ENCODE measurements around the gene STARD13.
"Not testable (repeated sequence)": the region's sequence is repeated elsewhere in the genome, so short reads cannot be mapped to it uniquely, and the experiment has no call there.

The STARD13 gene

GRCh38 chr13:33180122-33180804 lies 105.3 kb downstream of the STARD13 start:
- DNase-seq (ENCODE audit: low read depth) = no peak
- no peak overlapping the region for H3K4me3 ChIP-seq (replicated peaks; ENCODE audit: low read depth, low read length)
- TF ChIP-seq, protein P1, sequence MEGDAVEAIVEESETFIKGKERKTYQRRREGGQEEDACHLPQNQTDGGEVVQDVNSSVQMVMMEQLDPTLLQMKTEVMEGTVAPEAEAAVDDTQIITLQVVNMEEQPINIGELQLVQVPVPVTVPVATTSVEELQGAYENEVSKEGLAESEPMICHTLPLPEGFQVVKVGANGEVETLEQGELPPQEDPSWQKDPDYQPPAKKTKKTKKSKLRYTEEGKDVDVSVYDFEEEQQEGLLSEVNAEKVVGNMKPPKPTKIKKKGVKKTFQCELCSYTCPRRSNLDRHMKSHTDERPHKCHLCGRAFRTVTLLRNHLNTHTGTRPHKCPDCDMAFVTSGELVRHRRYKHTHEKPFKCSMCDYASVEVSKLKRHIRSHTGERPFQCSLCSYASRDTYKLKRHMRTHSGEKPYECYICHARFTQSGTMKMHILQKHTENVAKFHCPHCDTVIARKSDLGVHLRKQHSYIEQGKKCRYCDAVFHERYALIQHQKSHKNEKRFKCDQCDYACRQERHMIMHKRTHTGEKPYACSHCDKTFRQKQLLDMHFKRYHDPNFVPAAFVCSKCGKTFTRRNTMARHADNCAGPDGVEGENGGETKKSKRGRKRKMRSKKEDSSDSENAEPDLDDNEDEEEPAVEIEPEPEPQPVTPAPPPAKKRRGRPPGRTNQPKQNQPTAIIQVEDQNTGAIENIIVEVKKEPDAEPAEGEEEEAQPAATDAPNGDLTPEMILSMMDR (IDR thresholded peaks at IDR 0.05; ENCODE audit: low read length, missing control alignments) = no peak

DNA sequence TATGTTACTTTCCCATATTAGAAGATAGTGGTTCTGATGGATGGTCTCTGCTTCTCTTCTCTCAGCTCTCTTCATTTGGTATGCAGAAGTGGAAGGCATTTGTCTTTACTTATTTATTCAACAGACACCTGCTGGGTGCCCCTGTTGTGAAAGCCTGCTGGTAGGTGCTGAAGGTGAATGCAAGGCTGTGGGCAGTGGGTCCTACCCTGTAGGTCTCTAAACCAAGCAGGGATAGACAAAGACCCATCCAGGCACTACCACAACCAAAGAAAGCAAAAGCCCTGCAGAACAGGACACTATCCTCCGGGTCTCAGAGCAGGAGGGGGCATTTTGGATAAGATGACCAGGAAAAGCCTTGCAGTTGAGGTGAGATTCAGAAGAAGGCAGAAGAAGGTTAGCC lies 106.1 kb downstream of the STARD13 start:
- no peak for DNase-seq (ENCODE audit: low read depth)
- no peak overlapping the region for H3K4me3 ChIP-seq (replicated peaks; ENCODE audit: low read depth, low read length)
- TF ChIP-seq, protein P1 (IDR thresholded peaks at IDR 0.05; ENCODE audit: low read length, missing control alignments) = no peak

DNA sequence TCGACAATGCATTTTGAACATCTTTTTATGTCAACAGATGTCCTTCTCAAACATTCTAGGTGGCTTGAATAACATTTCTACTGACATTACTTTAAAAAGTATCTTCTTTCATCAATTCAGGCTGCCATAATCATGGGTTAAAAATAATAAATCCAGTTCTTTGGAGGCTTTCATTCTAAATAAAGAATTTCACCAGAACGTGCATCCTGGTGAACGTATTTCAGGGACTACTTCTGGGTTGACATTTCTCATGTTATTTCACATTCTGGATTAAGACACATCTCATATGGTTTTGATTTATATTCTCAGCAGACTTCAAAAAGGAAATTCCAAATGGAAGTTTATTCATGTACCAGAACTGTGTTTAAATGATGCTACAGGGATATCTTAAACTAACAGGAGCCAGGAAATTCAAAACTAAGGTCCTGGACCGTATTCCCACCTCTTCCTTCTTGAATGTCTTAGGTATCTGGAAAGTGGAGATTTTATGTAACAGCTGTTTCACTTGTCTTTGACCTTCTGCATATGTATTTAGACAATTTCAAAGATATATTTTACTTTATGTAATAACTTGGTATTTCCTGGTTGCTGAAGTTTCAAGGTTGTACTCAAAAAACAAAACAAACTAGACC lies 107.2 kb downstream of the STARD13 start:
- TF ChIP-seq, protein P1 (IDR thresholded peaks at IDR 0.05; ENCODE audit: low read length, missing control alignments) = no peak

DNA sequence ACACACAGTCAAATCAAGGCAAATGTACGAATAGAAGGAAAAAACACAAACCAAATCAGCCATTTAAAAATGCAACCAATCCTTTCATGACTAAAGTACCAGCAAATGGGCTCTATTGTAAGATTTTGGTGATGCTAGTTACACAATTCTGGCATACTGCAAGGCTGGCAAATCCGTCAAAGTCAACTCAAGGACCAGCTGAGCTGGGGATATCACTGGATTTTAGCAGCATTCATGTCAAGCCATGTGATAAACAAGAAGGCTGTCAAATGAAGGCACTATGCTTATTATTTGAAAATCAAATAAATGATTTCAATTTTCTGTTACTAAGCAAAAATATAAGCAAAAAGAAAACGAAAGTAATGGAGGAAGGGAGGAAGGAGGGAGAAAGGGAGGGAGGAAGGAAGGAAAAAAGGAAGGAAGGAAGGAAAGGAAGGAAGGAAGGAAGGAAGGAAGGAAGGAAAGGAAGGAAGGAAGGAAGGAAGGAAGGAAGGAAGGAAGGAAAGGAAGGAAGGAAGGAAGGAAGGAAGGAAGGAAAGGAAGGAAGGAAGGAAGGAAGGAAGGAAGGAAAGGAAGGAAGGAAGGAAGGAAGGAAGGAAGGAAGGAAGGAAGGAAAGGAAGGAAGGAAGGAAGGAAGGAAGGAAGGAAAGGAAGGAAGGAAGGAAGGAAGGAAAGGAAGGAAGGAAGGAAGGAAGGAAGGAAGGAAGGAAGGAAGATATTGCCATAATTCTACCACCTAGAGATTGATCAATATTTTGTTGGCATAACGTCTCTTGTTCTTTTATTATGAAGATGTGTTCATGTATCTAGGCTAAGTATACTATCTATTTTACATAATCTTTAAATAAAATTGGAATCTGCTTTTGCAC lies 108.0 kb downstream of the STARD13 start:
- DNase-seq (ENCODE audit: low read depth); H3K4me3 ChIP-seq (replicated peaks; ENCODE audit: low read depth, low read length): not testable (repeated sequence)

More for the DNA sequence above, 107.2 kb downstream of the STARD13 start:
- DNase-seq (ENCODE audit: low read depth) = no peak
- H3K4me3 ChIP-seq (replicated peaks; ENCODE audit: low read depth, low read length) = no peak overlapping the region

- TF ChIP-seq, protein P1 (IDR thresholded peaks at IDR 0.05; ENCODE audit: low read length, missing control alignments) = no peak
- H3K4me3 ChIP-seq (replicated peaks; ENCODE audit: low read depth, low read length) = no peak overlapping the region
- no peak for DNase-seq (ENCODE audit: low read depth)
These were observed 109.0 kb downstream of the STARD13 start for GRCh38 chr13:33176526-33176925.

GRCh38 chr13:33175991-33176390 lies 109.6 kb downstream of the STARD13 start:
- H3K4me3 ChIP-seq (replicated peaks; ENCODE audit: low read depth, low read length) = no peak overlapping the region
- no peak for DNase-seq (ENCODE audit: low read depth)
- TF ChIP-seq, protein P1 (IDR thresholded peaks at IDR 0.05; ENCODE audit: low read length, missing control alignments) = no peak

GRCh38 chr13:33174931-33175330 lies 110.6 kb downstream of the STARD13 start:
- TF ChIP-seq, protein P1 (IDR thresholded peaks at IDR 0.05; ENCODE audit: low read length, missing control alignments) = no peak
- DNase-seq (ENCODE audit: low read depth) = no peak
- H3K4me3 ChIP-seq (replicated peaks; ENCODE audit: low read depth, low read length) = no peak overlapping the region

All from fibroblast of pulmonary artery (primary cell).